PFSK-1 (cell line): ENCODE results near the gene SUCNR1.

ENCODE experiments used
- POLR2AphosphoS5 ChIP-seq: IDR thresholded peaks from 2 replicates; pipeline ENCODE4 v1.6.1; 2012; ENCODE audit warnings: low read depth, mild to moderate bottlenecking, control low read depth, low read length, moderate library complexity
- TAF1 ChIP-seq: IDR thresholded peaks from 2 replicates; pipeline ENCODE4 v1.6.1; 2012; ENCODE audit warnings: low read length, control low read depth, borderline replicate concordance; ENCODE audit not compliant: insufficient read depth

DNA sequence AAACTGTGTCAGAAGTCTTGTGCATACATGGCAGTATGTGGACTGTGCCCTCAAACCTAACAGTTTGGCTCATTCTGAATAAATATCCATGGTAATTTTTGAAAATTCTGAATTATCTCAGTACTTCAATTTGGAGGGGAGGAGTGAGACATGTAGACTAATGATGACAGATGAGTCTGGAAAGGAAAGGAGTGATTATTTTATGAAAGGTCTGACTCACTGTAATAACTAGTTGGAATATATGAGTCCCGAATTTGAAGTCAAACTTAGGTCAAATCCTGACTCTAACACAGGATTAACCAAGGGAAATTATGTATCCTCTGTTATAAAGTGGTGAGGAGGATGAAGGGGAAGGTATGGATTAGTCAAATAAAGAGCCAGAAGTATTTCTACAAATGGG is 38.6 kb downstream of the SUCNR1 start:
- TF ChIP-seq TAF1 (no peak), POLR2AphosphoS5 (no peak)
